GM19397 (cell line): ENCODE results near the gene LIPH.
"Not testable (repeated sequence)": the region's sequence is repeated elsewhere in the genome, so short reads cannot be mapped to it uniquely, and the experiment has no call there.

Source experiments
- ATAC-seq: cut with Tn5 transposase; IDR thresholded peaks from one replicate; pipeline ENCODE4 v1.9.1; 2021; ENCODE audit warnings: mild to moderate bottlenecking, moderate library complexity; ENCODE audit not compliant: unreplicated experiment

LIPH gene

DNA sequence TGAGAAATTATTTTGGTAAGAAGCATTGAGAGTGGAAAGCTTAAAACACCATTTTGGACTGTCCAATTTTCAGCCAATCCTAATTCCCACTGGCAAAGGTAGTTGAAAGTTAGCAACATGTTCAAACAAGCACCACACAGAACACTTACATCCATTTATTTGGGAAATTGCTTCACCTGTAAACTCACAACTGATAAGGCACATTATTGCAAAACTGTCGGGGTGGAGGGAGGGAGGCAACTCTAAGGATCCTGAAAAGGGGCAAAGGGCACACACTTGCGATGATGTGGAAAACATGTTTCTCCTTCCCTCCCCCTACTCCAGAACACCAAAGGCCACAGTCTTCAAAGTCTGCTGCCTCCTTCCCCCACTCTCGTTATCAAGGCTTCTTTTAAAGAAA is 62.9 kb downstream of the LIPH start:
- no peak for ATAC-seq

DNA sequence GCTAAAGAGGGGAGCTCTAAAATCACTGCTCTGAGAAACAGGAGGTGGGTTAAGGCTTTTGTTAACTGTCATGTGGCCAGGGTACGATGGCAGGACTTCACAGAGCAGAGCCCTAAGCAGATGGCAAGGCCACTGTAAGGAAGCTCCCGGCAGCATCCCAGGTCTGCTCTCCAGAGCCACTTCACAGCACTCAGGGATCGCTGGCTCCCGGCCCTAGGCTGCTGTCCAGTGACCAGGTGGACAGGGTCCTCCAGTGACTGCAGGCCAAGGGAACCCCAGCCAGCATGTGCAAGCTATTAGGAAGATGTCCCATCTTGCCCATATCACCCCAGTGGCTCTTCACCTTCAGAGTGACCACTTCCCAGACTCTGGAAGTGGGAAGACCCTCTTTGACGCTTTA is 63.9 kb downstream of the LIPH start:
- no peak for ATAC-seq

DNA sequence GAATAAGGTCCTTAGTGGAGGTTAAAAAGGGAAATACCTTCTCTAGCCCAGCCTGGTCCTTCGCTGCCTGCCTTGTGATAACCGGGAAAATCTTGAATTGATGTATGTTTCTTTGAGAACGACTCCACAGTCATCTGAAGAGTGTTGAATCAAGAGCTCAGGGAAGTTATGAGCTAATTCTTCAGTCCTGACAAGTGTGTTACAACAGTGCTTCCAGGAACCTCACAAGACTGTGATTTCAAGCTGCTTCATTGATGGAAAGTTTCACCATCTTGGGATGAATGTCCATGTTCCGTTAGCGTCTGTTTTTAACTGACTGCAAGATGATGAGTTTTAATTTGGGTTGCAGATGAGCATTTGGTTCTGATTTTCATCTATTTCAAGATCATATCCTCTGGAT is 66.0 kb downstream of the LIPH start:
- no peak for ATAC-seq

DNA sequence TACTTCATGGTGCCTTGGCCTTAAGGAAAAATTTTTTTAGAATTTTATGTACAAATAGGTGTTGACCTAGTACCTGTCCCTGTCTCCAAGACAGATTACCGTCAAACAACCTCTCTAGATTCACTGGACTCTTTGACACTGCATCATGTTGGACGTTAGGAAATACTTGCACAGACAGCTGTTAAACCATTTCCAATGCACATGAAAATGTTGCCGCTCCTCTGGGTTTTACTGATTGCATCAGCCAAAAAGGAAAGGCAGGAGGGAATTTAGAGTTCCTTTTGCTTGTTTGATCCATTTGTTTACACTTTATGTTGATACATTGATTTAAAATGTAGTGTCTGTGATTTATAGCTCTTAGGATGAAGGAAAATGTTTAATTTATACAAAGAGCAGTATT is 68.1 kb downstream of the LIPH start:
- ATAC-seq = no peak

DNA sequence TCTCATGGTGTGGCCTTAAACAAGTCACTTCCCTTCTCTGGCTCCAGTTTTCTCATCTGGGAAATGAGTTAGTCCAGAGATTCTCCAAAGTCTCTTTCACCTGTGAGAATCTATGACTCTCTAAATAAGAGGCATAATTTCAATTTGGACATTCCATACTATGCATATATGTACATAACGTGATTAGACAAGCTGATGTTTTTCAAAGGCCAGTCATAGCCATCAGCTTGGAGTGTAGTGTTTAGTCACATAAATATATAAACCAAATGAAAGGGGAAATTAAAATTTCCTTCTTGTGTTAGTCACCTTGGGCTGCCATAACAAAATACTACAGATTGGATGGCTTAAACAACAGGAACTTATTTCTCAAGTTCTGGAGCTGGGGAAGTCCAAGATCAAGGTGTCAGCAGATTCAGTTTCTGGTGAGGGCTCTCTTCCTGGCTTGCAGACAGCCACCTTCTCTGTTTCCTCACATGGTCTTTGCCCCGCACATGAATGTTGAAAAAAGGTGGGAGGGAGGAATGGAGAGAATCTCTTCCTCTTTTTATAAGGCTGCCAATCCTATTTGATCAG is 72.9 kb downstream of the LIPH start:
- no peak for ATAC-seq

DNA sequence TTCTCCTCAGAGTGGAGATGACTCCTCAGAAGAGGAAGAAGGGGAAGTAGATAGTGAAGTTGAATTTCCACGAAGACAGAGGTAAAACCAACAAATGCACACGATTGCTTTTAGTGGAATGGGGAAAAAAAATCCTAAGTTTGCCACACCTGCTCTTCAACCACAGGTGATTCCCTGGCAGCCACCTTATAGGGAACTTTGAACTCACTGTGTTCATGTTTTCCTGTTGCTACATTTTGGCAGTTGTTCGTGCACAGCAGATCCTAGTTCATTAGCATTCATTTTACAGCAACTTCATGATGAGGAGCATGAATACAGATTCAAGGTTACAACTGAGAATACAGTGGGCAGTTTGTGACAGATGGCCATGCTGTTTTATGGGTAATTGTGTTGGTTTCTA is 75.1 kb downstream of the LIPH start:
- ATAC-seq = no peak

DNA sequence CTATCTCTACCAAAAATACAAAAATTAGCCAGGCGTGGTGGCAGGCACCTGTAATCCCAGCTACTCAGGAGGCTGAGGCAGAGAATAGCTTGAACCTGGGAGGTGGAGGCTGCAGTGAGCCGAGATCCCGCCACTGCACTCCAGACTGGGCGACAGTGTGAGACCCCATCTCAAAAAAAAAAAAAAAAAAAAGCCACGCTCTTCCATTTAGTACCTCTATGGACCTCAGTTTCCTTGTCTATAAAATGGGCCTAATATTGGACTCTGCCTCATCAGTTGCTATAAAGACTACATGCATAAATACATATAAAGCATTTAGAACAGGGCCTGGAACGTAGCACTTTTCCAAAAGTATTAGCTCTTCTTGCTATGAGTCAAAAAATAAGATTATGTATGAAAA is 77.5 kb downstream of the LIPH start:
- not testable (repeated sequence) for ATAC-seq

DNA sequence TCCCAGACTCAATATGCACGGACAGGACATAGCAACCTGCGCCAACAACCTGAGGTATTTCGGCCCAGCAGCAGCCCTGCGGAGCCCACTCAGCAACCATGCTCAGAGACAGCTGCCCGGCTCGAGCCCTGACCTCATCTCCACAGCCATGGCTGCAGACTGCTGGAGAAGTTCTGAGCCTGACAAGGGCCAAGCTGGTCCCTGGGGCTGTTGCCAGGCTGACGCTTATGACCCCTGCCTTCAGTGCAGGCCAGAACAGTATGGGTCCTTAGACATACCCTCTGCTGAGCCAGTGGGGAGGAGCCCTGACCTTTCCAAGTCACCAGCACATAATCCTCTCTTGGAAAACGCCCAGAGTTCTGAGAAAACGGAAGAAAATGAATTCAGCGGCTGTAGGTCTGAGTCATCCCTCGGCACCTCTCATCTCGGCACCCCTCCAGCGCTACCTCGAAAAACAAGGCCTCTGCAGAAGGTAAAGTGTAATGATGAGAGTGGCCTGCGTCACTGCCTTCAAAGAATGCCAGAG is 79.0 kb downstream of the LIPH start:
- no peak for ATAC-seq

DNA sequence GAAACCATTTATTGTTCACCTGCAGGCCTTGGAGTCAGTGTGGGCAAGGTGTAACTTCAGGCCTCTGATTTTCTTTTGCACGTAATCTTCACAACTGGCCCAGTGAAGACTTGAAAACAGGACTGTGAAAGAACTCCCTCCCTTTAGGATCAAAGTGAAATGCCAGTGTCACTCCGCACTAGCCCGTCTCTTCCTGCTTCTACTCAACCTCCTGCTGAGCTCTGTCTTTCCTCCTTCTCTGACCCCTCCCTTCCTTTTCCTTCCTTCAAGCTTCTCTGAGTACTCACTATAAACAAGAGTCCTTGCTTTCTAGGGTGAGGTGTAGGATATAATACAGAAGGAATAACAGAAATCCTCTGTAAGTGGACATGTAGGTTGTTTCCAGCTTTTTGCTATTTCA is 82.1 kb downstream of the LIPH start:
- no peak for ATAC-seq

DNA sequence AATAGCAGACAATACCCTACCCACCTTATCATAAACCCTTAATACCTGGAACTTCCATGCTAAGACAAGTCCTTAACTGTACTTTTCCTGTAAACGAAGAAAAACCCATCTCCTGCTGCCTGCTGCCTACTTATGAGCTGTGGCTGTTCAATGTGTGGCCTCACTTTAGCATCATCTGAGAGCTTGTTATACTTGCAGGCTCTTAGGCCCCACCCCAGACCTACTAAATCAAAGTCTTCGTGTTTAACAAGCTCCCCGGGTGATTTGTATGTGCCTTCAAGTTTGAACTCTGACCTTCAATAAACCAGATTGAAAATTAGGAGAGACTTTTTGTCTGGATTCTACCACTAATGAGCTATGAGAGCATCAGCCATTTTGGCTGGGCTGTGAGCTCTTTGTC is 82.8 kb downstream of the LIPH start:
- ATAC-seq = no peak

DNA sequence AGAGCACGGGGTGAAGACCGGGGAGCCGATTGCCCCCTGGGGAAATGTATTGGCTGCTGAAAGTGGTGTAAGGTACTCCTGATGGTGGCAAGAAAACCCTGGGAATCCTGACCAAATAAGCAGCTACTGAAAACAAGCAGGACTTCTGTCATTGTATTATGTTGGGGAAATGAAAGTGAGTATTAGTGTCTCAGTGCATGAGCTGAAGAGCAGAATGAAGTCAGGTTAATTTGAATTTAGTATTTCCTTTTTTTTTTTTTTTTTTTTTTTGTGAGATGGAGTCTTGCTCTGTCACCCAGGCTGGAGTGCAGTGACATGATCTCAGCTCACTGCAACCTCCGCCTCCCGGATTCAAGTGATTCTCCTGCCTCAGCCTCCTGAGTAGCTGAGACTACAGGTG is 86.3 kb downstream of the LIPH start:
- ATAC-seq = not testable (repeated sequence)

DNA sequence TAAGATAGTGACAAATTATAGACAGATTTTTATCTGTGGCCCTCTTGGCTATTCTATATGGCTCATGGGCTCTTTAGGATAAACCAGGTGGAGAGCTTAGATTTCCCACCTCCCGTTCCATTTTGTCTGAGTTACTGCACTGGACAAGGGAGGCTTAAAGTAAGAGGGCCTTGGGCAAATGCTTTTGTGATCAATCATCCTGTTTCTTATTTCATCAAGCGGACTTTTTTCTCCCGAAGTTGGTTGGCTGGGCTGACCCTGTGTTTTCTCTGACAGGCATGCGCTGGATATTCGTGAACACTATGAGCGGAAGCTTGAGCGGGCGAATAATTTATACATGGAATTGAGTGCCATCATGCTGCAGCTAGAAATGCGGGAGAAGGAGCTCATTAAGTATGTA is 86.9 kb downstream of the LIPH start:
- no peak for ATAC-seq

DNA sequence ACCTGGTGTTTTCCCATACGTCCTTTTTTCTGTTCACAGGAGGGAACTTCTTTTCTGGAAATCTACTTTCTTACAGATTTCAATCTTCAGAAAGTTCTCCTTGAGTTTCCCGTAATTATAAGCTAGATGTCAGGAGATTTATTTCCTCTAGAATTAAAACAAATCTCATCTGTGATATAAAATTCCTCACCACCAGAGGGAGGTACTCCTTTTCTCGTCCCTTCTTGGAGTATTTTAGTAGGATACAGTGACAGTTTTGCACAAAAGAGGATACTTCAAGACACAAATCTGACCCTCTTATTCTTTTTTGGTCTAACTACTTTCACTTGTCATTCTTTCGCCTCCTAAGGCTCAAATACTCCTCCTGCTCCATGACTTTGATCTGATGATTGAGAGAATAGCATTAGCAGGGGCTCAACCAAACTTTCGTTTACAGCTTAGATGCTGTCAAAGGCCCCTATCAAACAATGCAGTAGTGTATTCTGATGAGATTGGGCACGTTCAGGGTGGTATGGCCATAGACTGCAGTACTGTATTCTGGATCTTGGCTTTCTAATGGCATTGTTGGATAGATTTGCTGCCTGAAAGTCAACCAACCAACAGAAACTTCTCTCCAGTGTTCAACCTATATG is 91.6 kb downstream of the LIPH start:
- no peak for ATAC-seq

DNA sequence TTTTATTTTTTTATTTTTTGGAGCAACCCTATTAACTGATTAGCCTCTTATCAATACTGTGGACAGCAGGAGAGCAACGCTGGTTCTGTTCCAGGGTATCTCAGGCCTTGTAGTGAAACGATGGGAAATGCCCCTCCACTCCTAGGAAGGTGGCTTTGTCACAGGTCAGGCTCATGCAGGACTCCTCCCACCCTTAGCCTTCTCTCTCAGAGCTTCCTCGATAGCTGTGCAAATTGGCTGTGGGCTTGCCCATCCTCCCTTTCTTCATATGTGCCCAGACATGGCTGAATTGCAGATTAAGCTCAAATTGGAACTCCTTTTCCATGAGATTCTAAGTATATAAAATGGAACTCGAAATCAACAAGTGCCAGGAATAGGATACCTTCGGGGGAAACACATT is 92.1 kb downstream of the LIPH start:
- no peak for ATAC-seq

DNA sequence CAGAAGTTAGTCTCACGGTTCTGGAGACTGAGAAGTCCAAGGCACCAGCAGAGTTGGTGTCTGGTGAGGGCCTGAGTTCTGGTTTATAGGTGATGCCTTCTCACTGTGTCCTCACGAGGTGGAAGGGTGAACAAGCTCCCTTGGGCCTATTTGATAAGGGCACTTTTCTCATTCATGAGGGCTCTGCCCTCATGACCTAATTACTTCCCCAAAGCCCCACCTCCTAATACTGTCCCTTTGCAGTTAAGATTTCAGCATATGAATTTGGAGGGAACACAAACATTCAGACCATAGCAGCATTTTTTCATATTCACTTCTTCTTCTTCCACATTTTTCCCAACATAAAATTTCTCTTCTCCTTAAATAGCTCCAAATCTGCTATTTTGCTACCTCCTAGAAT is 95.0 kb downstream of the LIPH start:
- ATAC-seq = no peak
